Lower leg skin (tissue), 3 donors: Measurements from ENCODE around the gene KCNQ4.

Source experiments
- POLR2A ChIP-seq, 2 donors: fragments of 450-650 bp; IDR thresholded peaks; one replicate each; pipeline ENCODE4 v1.6.1; 2016 to 2017; ENCODE audit warnings: antibody characterized with exemption in 2 of 2, mild to moderate bottlenecking in 1 of 2, moderate library complexity in 1 of 2
- TF ChIP-seq, protein P1 (sequence below), 3 donors: fragments of 450-650 bp; IDR thresholded peaks; one replicate each; pipeline ENCODE4 v1.5.1; 2016; ENCODE audit warnings: antibody characterized with exemption in 3 of 3, mild to moderate bottlenecking in 3 of 3, moderate library complexity in 2 of 3

- TF ChIP-seq POLR2A (IDR thresholded peaks at IDR 0.05), result no peak
- TF ChIP-seq, protein P1, sequence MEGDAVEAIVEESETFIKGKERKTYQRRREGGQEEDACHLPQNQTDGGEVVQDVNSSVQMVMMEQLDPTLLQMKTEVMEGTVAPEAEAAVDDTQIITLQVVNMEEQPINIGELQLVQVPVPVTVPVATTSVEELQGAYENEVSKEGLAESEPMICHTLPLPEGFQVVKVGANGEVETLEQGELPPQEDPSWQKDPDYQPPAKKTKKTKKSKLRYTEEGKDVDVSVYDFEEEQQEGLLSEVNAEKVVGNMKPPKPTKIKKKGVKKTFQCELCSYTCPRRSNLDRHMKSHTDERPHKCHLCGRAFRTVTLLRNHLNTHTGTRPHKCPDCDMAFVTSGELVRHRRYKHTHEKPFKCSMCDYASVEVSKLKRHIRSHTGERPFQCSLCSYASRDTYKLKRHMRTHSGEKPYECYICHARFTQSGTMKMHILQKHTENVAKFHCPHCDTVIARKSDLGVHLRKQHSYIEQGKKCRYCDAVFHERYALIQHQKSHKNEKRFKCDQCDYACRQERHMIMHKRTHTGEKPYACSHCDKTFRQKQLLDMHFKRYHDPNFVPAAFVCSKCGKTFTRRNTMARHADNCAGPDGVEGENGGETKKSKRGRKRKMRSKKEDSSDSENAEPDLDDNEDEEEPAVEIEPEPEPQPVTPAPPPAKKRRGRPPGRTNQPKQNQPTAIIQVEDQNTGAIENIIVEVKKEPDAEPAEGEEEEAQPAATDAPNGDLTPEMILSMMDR (IDR thresholded peaks at IDR 0.05), result no peak
These were observed 48.5 kb upstream of the KCNQ4 start for GRCh38 chr1:40734882-40735628.
